H1 (cell line): Measurements from ENCODE around the gene HMGB4. TPM values are rescaled to one million over a fixed set of nuclear protein-coding genes. Genes with fewer than 3 reads are reported as not detected.

Experiments
- CTCF ChIA-PET: fragments of 300-600 bp; sonication (Branson Sonifier 250); formaldehyde crosslinking; loops from one replicate; lab custom pipeline; 2021; ENCODE audit not compliant: partially characterized antibody; lab: Charles Lee
- POLR2A ChIA-PET: fragments of 300-600 bp; sonication (Branson Sonifier 250); formaldehyde crosslinking; loops from one replicate; lab custom pipeline; 2021; ENCODE audit warnings: inconsistent platforms; ENCODE audit not compliant: partially characterized antibody; lab: Charles Lee
- DNase-seq, 2 experiments: peaks; one replicate each; pipeline versions ENCODE4 v3.0.0 to v3.0.0-alpha.2; 2010 to 2022; ENCODE audit warnings: low spot score in 2 of 2, low read depth in 1 of 2, mixed read lengths in 1 of 2
- FAIRE-seq: peaks from 2 replicates; lab custom pipeline; 2011; peaks lifted over from hg19 to GRCh38; lab: Jason Lieb, UNC
- H2AFZ ChIP-seq: 2 replicates; pipeline ENCODE4 v1.8.1; 2012; ENCODE audit warnings: low read length, inconsistent platforms
- H2AK5ac ChIP-seq: 2 replicates; pipeline ENCODE4 v1.6.1; 2013; ENCODE audit warnings: low read depth, low read length
- H2BK120ac ChIP-seq: replicated peaks from 2 replicates; pipeline ENCODE3; 2013; ENCODE audit warnings: low read depth, low read length, inconsistent platforms
- H2BK12ac ChIP-seq: 2 replicates; pipeline ENCODE4 v1.6.1; 2013; ENCODE audit warnings: low read depth, low read length
- H2BK15ac ChIP-seq: 2 replicates; pipeline ENCODE4 v1.6.1; 2013; ENCODE audit warnings: low read length
- H2BK20ac ChIP-seq: 2 replicates; pipeline ENCODE4 v1.6.1; 2013; ENCODE audit warnings: low read length
- H2BK5ac ChIP-seq: 2 replicates; pipeline ENCODE4 v1.6.1; 2013; ENCODE audit warnings: low read depth, low read length
- H3K14ac ChIP-seq: 2 replicates; pipeline ENCODE4 v1.6.1; 2013; ENCODE audit warnings: inconsistent platforms; ENCODE audit not compliant: insufficient read length
- H3K18ac ChIP-seq: 2 replicates; pipeline ENCODE4 v1.6.1; 2013; ENCODE audit warnings: low read length; ENCODE audit errors: extremely low read depth
- H3K23ac ChIP-seq: 2 replicates; pipeline ENCODE4 v1.6.1; 2013; ENCODE audit warnings: inconsistent platforms; ENCODE audit not compliant: insufficient read length
- H3K23me2 ChIP-seq: 2 replicates; pipeline ENCODE4 v1.6.1; 2013; ENCODE audit warnings: low read depth, low read length
- H3K27ac ChIP-seq: 2 replicates; pipeline ENCODE4 v1.6.1; 2011; ENCODE audit warnings: low read depth, low read length, inconsistent platforms
- H3K27me3 ChIP-seq, 4 experiments: replicated peaks in 1 of 4; 1 replicate in 1 of 4; 2 replicates in 3 of 4; pipeline versions ENCODE4 v1.6.1 to v1.8.1; 2011 to 2013; ENCODE audit warnings: low read length in 3 of 4, mild to moderate bottlenecking in 3 of 4, inconsistent platforms in 2 of 4, mixed read lengths in 2 of 4, moderate library complexity in 1 of 4; ENCODE audit not compliant: control insufficient read depth in 3 of 4, insufficient read depth in 3 of 4; ENCODE audit errors: extremely low read depth in 1 of 4
- H3K36me3 ChIP-seq, 4 experiments: 2 replicates each; pipeline versions ENCODE4 v1.6.1 to v1.8.1; 2011 to 2013; ENCODE audit warnings: mild to moderate bottlenecking in 4 of 4, low read length in 3 of 4, moderate library complexity in 2 of 4, control low read depth in 1 of 4, inconsistent platforms in 1 of 4; ENCODE audit not compliant: insufficient read depth in 4 of 4, control insufficient read depth in 2 of 4
- H3K4ac ChIP-seq: replicated peaks from 2 replicates; pipeline ENCODE3; 2013; ENCODE audit warnings: low read length, low read depth, mixed read lengths, inconsistent platforms; ENCODE audit not compliant: insufficient read length
- H3K4me1 ChIP-seq, 4 experiments: replicated peaks in 1 of 4; 1 replicate in 1 of 4; 2 replicates in 3 of 4; pipeline versions ENCODE4 v1.6.1 to v1.8.1; 2011 to 2013; ENCODE audit warnings: low read length in 3 of 4, inconsistent platforms in 2 of 4, mixed read lengths in 1 of 4; ENCODE audit not compliant: insufficient read depth in 4 of 4, control insufficient read depth in 3 of 4
- H3K4me2 ChIP-seq, 2 experiments: 2 replicates each; pipeline versions ENCODE4 v1.6.1 to v1.8.1; 2011 to 2013; ENCODE audit warnings: low read depth in 2 of 2, low read length in 2 of 2, control low read depth in 1 of 2, inconsistent platforms in 1 of 2, mild to moderate bottlenecking in 1 of 2; ENCODE audit not compliant: insufficient read depth in 1 of 2
- H3K4me3 ChIP-seq, 4 experiments: fragments of 200-600, 300-600 bp in 1 of 4; sonication (generic), shearing (Covaris generic), sonication (Bioruptor Twin) in 1 of 4; 2 replicates each; pipeline versions ENCODE4 v1.5.1 to v1.8.1; 2011 to 2016; ENCODE audit warnings: low read length in 4 of 4, low read depth in 3 of 4, control low read depth in 2 of 4, inconsistent platforms in 2 of 4, mild to moderate bottlenecking in 2 of 4, mixed read lengths in 1 of 4, moderate library complexity in 1 of 4; ENCODE audit not compliant: insufficient read depth in 2 of 4; ENCODE audit errors: extremely low read depth in 1 of 4
- H3K56ac ChIP-seq: replicated peaks from 2 replicates; pipeline ENCODE3; 2013; ENCODE audit warnings: low read depth, mild to moderate bottlenecking, mixed read lengths, low read length, inconsistent platforms; ENCODE audit not compliant: insufficient read length
- H3K79me1 ChIP-seq: 2 replicates; pipeline ENCODE4 v1.6.1; 2013; ENCODE audit warnings: low read depth, low read length, control low read depth
- H3K79me2 ChIP-seq, 2 experiments: 2 replicates each; pipeline versions ENCODE4 v1.6.1 to v1.8.1; 2012 to 2013; ENCODE audit warnings: low read length in 2 of 2, mild to moderate bottlenecking in 2 of 2, inconsistent platforms in 1 of 2; ENCODE audit not compliant: insufficient read depth in 2 of 2, control insufficient read depth in 1 of 2
- H3K9ac ChIP-seq, 4 experiments: replicated peaks in 1 of 4; 1 replicate in 1 of 4; 2 replicates in 3 of 4; pipeline versions ENCODE4 v1.6.1 to v1.8.1; 2011 to 2013; ENCODE audit warnings: low read depth in 3 of 4, low read length in 3 of 4, control low read depth in 2 of 4, mild to moderate bottlenecking in 2 of 4, moderate library complexity in 2 of 4, inconsistent platforms in 1 of 4; ENCODE audit errors: extremely low read depth in 1 of 4
- H3K9me3 ChIP-seq, 2 experiments: 2 replicates each; pipeline versions ENCODE4 v1.6.1 to v1.8.1; 2012 to 2013; ENCODE audit warnings: mild to moderate bottlenecking in 2 of 2, moderate library complexity in 2 of 2, control low read depth in 1 of 2, inconsistent platforms in 1 of 2, low read depth in 1 of 2, low read length in 1 of 2, mixed read lengths in 1 of 2; ENCODE audit not compliant: insufficient read depth in 2 of 2
- H4K20me1 ChIP-seq, 2 experiments: replicated peaks in 1 of 2; 2 replicates each; pipeline versions ENCODE3 to v1.8.1; 2011 to 2013; ENCODE audit warnings: inconsistent platforms in 2 of 2, low read length in 2 of 2, mild to moderate bottlenecking in 1 of 2; ENCODE audit not compliant: insufficient read depth in 2 of 2, control insufficient read depth in 1 of 2
- H4K5ac ChIP-seq: 2 replicates; pipeline ENCODE4 v1.6.1; 2013; ENCODE audit warnings: low read length, low read depth, mixed read lengths, inconsistent platforms; ENCODE audit not compliant: insufficient read length
- H4K8ac ChIP-seq: 2 replicates; pipeline ENCODE4 v1.8.0; 2013; ENCODE audit warnings: mild to moderate bottlenecking, moderate library complexity, low read length, inconsistent platforms; ENCODE audit not compliant: insufficient read depth; ENCODE audit errors: extremely low read depth
- H4K91ac ChIP-seq: replicated peaks from 2 replicates; pipeline ENCODE3; 2013; ENCODE audit warnings: low read length, mixed read lengths, inconsistent platforms; ENCODE audit not compliant: insufficient read length
- BCL11A ChIP-seq, 2 experiments: IDR thresholded peaks; one replicate each; pipeline ENCODE4 v1.6.1; 2011; ENCODE audit warnings: low read depth in 2 of 2, low read length in 2 of 2, mild to moderate bottlenecking in 2 of 2
- BRCA1 ChIP-seq: IDR thresholded peaks from 2 replicates; pipeline ENCODE4 v1.6.1; 2012; ENCODE audit warnings: low read depth, low read length, improper control_type of control experiment
- CBX5 ChIP-seq: fragments of 300-800, 300-1000 bp; sonication (generic); IDR thresholded peaks from 2 replicates; pipeline ENCODE4 v1.7.1; 2016; ENCODE audit warnings: antibody characterized with exemption, low read length, low read depth
- EP300 ChIP-seq, 2 experiments: IDR thresholded peaks; 1 replicate in 1 of 2; 2 replicates in 1 of 2; pipeline ENCODE4 v1.6.1; 2011 to 2012; ENCODE audit warnings: low read depth in 2 of 2, low read length in 2 of 2, mild to moderate bottlenecking in 2 of 2, borderline replicate concordance in 1 of 2, inconsistent platforms in 1 of 2, moderate library complexity in 1 of 2
- FOSL1 ChIP-seq: IDR thresholded peaks from 2 replicates; pipeline ENCODE4 v1.6.1; 2011; ENCODE audit warnings: mild to moderate bottlenecking, low read depth, low read length, moderate library complexity; ENCODE audit not compliant: insufficient read depth
- POLR2AphosphoS5 ChIP-seq: IDR thresholded peaks from 2 replicates; pipeline ENCODE4 v1.6.1; 2011; ENCODE audit warnings: low read depth, low read length
- RBBP5 ChIP-seq: IDR thresholded peaks from 2 replicates; pipeline ENCODE4 v1.7.1; 2012; ENCODE audit warnings: low read depth, mild to moderate bottlenecking, inconsistent platforms, low read length, moderate library complexity, borderline replicate concordance
- RXRA ChIP-seq: IDR thresholded peaks from 2 replicates; pipeline ENCODE4 v1.6.1; 2011; ENCODE audit warnings: low read depth, mild to moderate bottlenecking, low read length, moderate library complexity; ENCODE audit not compliant: insufficient read depth
- SIX5 ChIP-seq: IDR thresholded peaks from 2 replicates; pipeline ENCODE4 v1.6.1; 2011; ENCODE audit warnings: mild to moderate bottlenecking, low read depth, low read length
- SP2 ChIP-seq: IDR thresholded peaks from 2 replicates; pipeline ENCODE4 v1.6.1; 2012; ENCODE audit warnings: mild to moderate bottlenecking, low read length, inconsistent platforms
- TBP ChIP-seq: IDR thresholded peaks from 2 replicates; pipeline ENCODE4 v1.6.1; 2011; ENCODE audit warnings: low read depth, low read length, improper control_type of control experiment
- TCF12 ChIP-seq: IDR thresholded peaks from 2 replicates; pipeline ENCODE4 v1.6.1; 2011; ENCODE audit warnings: low read depth, mild to moderate bottlenecking, low read length
- TEAD4 ChIP-seq: IDR thresholded peaks from 2 replicates; pipeline ENCODE4 v1.6.1; 2012; ENCODE audit warnings: low read depth, low read length, inconsistent platforms, mixed read lengths
- USF2 ChIP-seq: IDR thresholded peaks from 2 replicates; pipeline ENCODE4 v1.6.1; 2011; ENCODE audit warnings: low read length, improper control_type of control experiment
- WGBS, 2 experiments: shearing (Covaris generic) in 1 of 2; methylation state at CpG; one replicate each; pipeline versions ENCODE4 v1.1.6 to v1.1.7; 2013 to 2015; ENCODE audit warnings: low lambda C conversion rate in 2 of 2, mixed read lengths in 2 of 2, inconsistent platforms in 1 of 2, low coverage in 1 of 2, missing lambda C conversion rate in 1 of 2; ENCODE audit not compliant: insufficient replicate concordance in 2 of 2, insufficient coverage in 1 of 2, insufficient read length in 1 of 2; ENCODE audit errors: extremely low coverage in 1 of 2, missing lambda C conversion rate in 1 of 2; 5-methylcytosine and 5-hydroxymethylcytosine counted together
- polyA plus RNA-seq, 7 experiments: library from polyadenylated mRNA; depleted of rRNA in 3 of 7; stranded (reverse) in 5 of 7; unstranded in 2 of 7; fragments of >200 nt in 5 of 7; fragments of 200-250 nt in 2 of 7; gene quantifications; 1 replicate in 5 of 7; 2 replicates in 1 of 7; 4 replicates in 1 of 7; pipeline versions ENCODE4 v1.2.1 to v1.2.3, GENCODE V29; 2011 to 2013; ENCODE audit warnings: missing spikeins in 2 of 7, mixed read lengths in 2 of 7
- total RNA-seq: library from RNA; stranded (reverse); fragmentation: NEBNext Ultra II Directional; extraction: Animal tissue kit (Norgen Biotek cat#: 25700); gene quantifications from 2 replicates; pipeline ENCODE4 v1.2.1, GENCODE V29; 2021

The HMGB4 gene
- total and polyA plus RNA-seq, 2 of the 8 experiments (the other 6 are each of a cell fraction or from before 2014, with no cell fraction given): not detected

GRCh38 chr1:33866281-33866680 lies 2.4 kb downstream of the HMGB4 start:
- H2BK15ac ChIP-seq: no peak overlapping the region
- no peak overlapping the region for H4K91ac ChIP-seq
- no peak overlapping the region for H3K4ac ChIP-seq
- FAIRE-seq (no peak), DNase-seq (no peak)
- no peak overlapping the region for H2BK120ac ChIP-seq
- H3K9me3 ChIP-seq: peaks cover 0 to 4% of the 10 kb centered on the region in 2 experiments; a peak in 1 of 4 replicates
- H3K23me2 ChIP-seq: no peaks in the 10 kb centered on the region
- H2BK5ac ChIP-seq: no peak overlapping the region
- no peak overlapping the region for H4K8ac ChIP-seq
- H2BK12ac ChIP-seq: no peak overlapping the region
- no peak overlapping the region for H3K23ac ChIP-seq
- peaks cover 0 to 4% (median 1%) of the 10 kb centered on the region in 4 experiments; a peak in 5 of 7 replicates for H3K4me1 ChIP-seq
- H3K27ac ChIP-seq: no peak overlapping the region
- no peaks in the 10 kb centered on the region for H3K36me3 ChIP-seq
- no peak overlapping the region for H3K14ac ChIP-seq
- H3K4me3 ChIP-seq: no peak overlapping the region
- no peak overlapping the region for H3K4me2 ChIP-seq
- no peak overlapping the region for H3K56ac ChIP-seq
- 79% methylated on average over 6 of the region's 6 CpGs; no CpG with 5 or more reads in 1 of the 2 experiments for WGBS, 2 experiments
- no peak overlapping the region for H3K18ac ChIP-seq
- CTCF ChIA-PET: interaction anchor here (0.9 to 1.0 kb wide), 2 partner anchors 9 to 310 kb away, joined by 3 read pairs; partner anchors contain the start of gene C1orf94
- no peaks in the 10 kb centered on the region for H3K79me2 ChIP-seq
- no peak overlapping the region for H2BK20ac ChIP-seq
- H4K20me1 ChIP-seq: no peaks in the 10 kb centered on the region
- no peak overlapping the region for H3K9ac ChIP-seq
- no peak overlapping the region for H2AFZ ChIP-seq
- POLR2A ChIA-PET: no interaction called here
- no peak overlapping the region for H2AK5ac ChIP-seq
- H3K27me3 ChIP-seq: no peaks in the 10 kb centered on the region
- H4K5ac ChIP-seq: no peak overlapping the region
- H3K79me1 ChIP-seq: no peaks in the 10 kb centered on the region
- TF ChIP-seq FOSL1 (no peak), USF2 (no peak), RXRA (no peak), TBP (no peak), SIX5 (no peak), EP300 (IDR thresholded peaks at IDR 0.05; ENCODE audit: borderline replicate concordance in 1 of 2, low read depth in 2 of 2, low read length in 2 of 2) (no peak), POLR2AphosphoS5 (no peak), BCL11A (IDR thresholded peaks at IDR 0.05; ENCODE audit: low read depth in 2 of 2, low read length in 2 of 2) (no peak), RBBP5 (no peak), TCF12 (no peak), TEAD4 (no peak), SP2 (no peak), CBX5 (no peak), BRCA1 (no peak)
